K562 (cell line): ENCODE results near the gene MED13L. TPM values are rescaled to one million over a fixed set of nuclear protein-coding genes. Genes with fewer than 3 reads are reported as not detected.
A peak's percentile ranks its signal among the peaks of the same experiment; 100 is the strongest.

Source experiments
- ATAC-seq: fragments of 200-7000 bp; cut with Tn5 transposase; 3 replicates; pipeline ENCODE4 v1.9.1; 2020; ENCODE audit warnings: moderate library complexity
- BruUV-seq: library from RNA; stranded (reverse); fragments of 400-500 nt; replicated peaks from 2 replicates; lab custom pipeline; 2021; lab: Mats Ljungman, UMichigan
- CTCF ChIA-PET: fragments of 300-600 bp; formaldehyde crosslinking; extraction: SDS; loops from one replicate; lab custom pipeline; 2021; ENCODE audit warnings: low intra/inter-chr PET ratio; lab: Yijun Ruan, JAX
- POLR2A ChIA-PET: fragments of 300-600, 350-650 bp; sonication (Branson Sonifier 250); formaldehyde crosslinking; extraction: SDS; loops from one replicate; lab custom pipeline; 2021; ENCODE audit warnings: antibody characterized with exemption, inconsistent platforms; lab: Yijun Ruan, JAX
- DNase-seq, 4 experiments: peaks; one replicate each; pipeline versions ENCODE4 v3.0.0 to v3.0.0-alpha.2; 2011 to 2018; ENCODE audit warnings: low spot score in 3 of 4, mixed read lengths in 3 of 4; ENCODE audit errors: extremely low read depth in 1 of 4
- FAIRE-seq: peaks from 2 replicates; lab custom pipeline; 2011; peaks lifted over from hg19 to GRCh38; lab: Jason Lieb, UNC
- H2AFZ ChIP-seq: 2 replicates; pipeline ENCODE4 v1.6.0; 2011; ENCODE audit warnings: low read depth, low read length, control low read depth, inconsistent platforms
- H3K27ac ChIP-seq: fragments of 200-600 bp; 3 replicates; pipeline ENCODE4 v1.8.0; 2011; ENCODE audit warnings: low read depth, mild to moderate bottlenecking, control low read depth, inconsistent platforms, low read length, moderate library complexity, mixed read lengths; ENCODE audit errors: extremely low read depth
- H3K27me3 ChIP-seq, 2 experiments: fragments of 300-600 bp in 1 of 2; 2 replicates in 1 of 2; 3 replicates in 1 of 2; pipeline versions ENCODE4 v1.6.0 to v1.8.0; 2011; ENCODE audit warnings: inconsistent platforms in 2 of 2, low read length in 2 of 2, mild to moderate bottlenecking in 1 of 2, mixed read lengths in 1 of 2, moderate library complexity in 1 of 2; ENCODE audit not compliant: control insufficient read depth in 2 of 2, insufficient read depth in 2 of 2
- H3K36me3 ChIP-seq: fragments of 300-600 bp; 3 replicates; pipeline ENCODE4 v1.8.0; 2011; ENCODE audit warnings: mild to moderate bottlenecking, low read length, inconsistent platforms; ENCODE audit not compliant: control insufficient read depth, insufficient read depth
- H3K4me1 ChIP-seq, 2 experiments: fragments of 200-600 bp in 1 of 2; replicated peaks in 1 of 2; 2 replicates in 1 of 2; 3 replicates in 1 of 2; pipeline versions ENCODE4 v1.5.1 to v1.8.0; 2011; ENCODE audit warnings: inconsistent platforms in 2 of 2, low read length in 2 of 2, mild to moderate bottlenecking in 1 of 2, mixed read lengths in 1 of 2, moderate library complexity in 1 of 2; ENCODE audit not compliant: control insufficient read depth in 2 of 2, insufficient read depth in 2 of 2
- H3K4me2 ChIP-seq: 2 replicates; pipeline ENCODE4 v1.6.1; 2011; ENCODE audit warnings: low read length, control low read depth, inconsistent platforms, mixed read lengths; ENCODE audit not compliant: insufficient read depth
- H3K4me3 ChIP-seq: fragments of 200-600 bp; sonication (generic), shearing (Covaris generic); 2 replicates; pipeline ENCODE4 v1.5.1; 2016; ENCODE audit warnings: control low read depth, inconsistent platforms
- H3K79me2 ChIP-seq: fragments of 200-600 bp; 3 replicates; pipeline ENCODE4 v1.8.0; 2011; ENCODE audit warnings: low read length, inconsistent platforms; ENCODE audit not compliant: control insufficient read depth, insufficient read depth
- H3K9ac ChIP-seq, 2 experiments: 2 replicates each; pipeline versions ENCODE4 v1.6.0 to v1.6.1; 2011; ENCODE audit warnings: low read depth in 2 of 2, low read length in 2 of 2, control low read depth in 1 of 2, inconsistent platforms in 1 of 2, mild to moderate bottlenecking in 1 of 2, mixed read lengths in 1 of 2; ENCODE audit not compliant: insufficient read depth in 1 of 2
- H3K9me1 ChIP-seq: one replicate; pipeline ENCODE4 v1.6.0; 2011; ENCODE audit warnings: inconsistent platforms, mild to moderate bottlenecking, low read length, moderate library complexity; ENCODE audit not compliant: control insufficient read depth, insufficient read depth
- H3K9me3 ChIP-seq: replicated peaks from 2 replicates; pipeline ENCODE4 v1.5.1; 2011; ENCODE audit warnings: low read depth, low read length, inconsistent platforms; ENCODE audit not compliant: control insufficient read depth, insufficient read depth
- H4K20me1 ChIP-seq: replicated peaks from 2 replicates; pipeline ENCODE4 v1.6.1; 2011; ENCODE audit warnings: low read length, inconsistent platforms, mixed read lengths; ENCODE audit not compliant: control insufficient read depth, insufficient read depth
- FOXA3 ChIP-seq, 2 experiments: fragments of 450-650 bp in 1 of 2; sonication (generic) in 1 of 2; formaldehyde crosslinking; IDR thresholded peaks in 1 of 2; conservative IDR thresholded peaks in 1 of 2; 2 replicates each; pipeline versions ENCODE4 v1.4.0 to v1.8.0; 2020 to 2022; ENCODE audit warnings: mild to moderate bottlenecking in 2 of 2, missing genetic modification reagents in 1 of 2
- LEF1 ChIP-seq: fragments of 450-650 bp; IDR thresholded peaks from 2 replicates; pipeline ENCODE4 v1.6.1; 2016; ENCODE audit warnings: mild to moderate bottlenecking
- MBD2 ChIP-seq: sonication (generic); IDR thresholded peaks from 2 replicates; pipeline ENCODE4 v1.6.1; 2016; ENCODE audit warnings: low read depth, borderline replicate concordance
- RBM22 ChIP-seq: fragments of 200-400 bp; formaldehyde crosslinking; IDR thresholded peaks from 2 replicates; pipeline ENCODE4 v1.6.1; 2018; ENCODE audit warnings: low read length, low read depth; ENCODE audit not compliant: poor library complexity, severe bottlenecking
- RNF2 ChIP-seq: sonication (generic); IDR thresholded peaks from 2 replicates; pipeline ENCODE4 v1.6.1; 2016
- SMARCA5 ChIP-seq: fragments of 450-650 bp; IDR thresholded peaks from 2 replicates; pipeline ENCODE4 v1.6.1; 2016
- SMARCC2 ChIP-seq: fragments of 450-650 bp; IDR thresholded peaks from 2 replicates; pipeline ENCODE4 v1.6.1; 2017; ENCODE audit warnings: antibody characterized with exemption, moderate library complexity, mild to moderate bottlenecking, low read depth
- TBL1XR1 ChIP-seq, 2 experiments: IDR thresholded peaks; 2 replicates each; pipeline ENCODE4 v1.6.1; 2012; ENCODE audit warnings: improper control_type of control experiment in 2 of 2, low read length in 2 of 2, mild to moderate bottlenecking in 1 of 2
- TEAD4 ChIP-seq, 2 experiments: sonication (generic) in 1 of 2; formaldehyde crosslinking in 1 of 2; IDR thresholded peaks; 2 replicates each; pipeline versions ENCODE4 v1.6.1 to v1.8.0; 2012 to 2022; ENCODE audit warnings: borderline replicate concordance in 1 of 2, inconsistent platforms in 1 of 2, low read length in 1 of 2, mild to moderate bottlenecking in 1 of 2, missing genetic modification reagents in 1 of 2
- ZNF197 ChIP-seq: fragments of 200-800 bp; sonication (Bioruptor generic); IDR thresholded peaks from 2 replicates; pipeline ENCODE4 v1.6.1; 2016; ENCODE audit warnings: low read depth, missing genetic modification characterization, missing compliant biosample characterization
- ZNF57 ChIP-seq: fragments of 450-650 bp; formaldehyde crosslinking; IDR thresholded peaks from 2 replicates; pipeline ENCODE4 v1.4.0; 2020; ENCODE audit warnings: mild to moderate bottlenecking, moderate library complexity
- ZNF699 ChIP-seq: fragments of 250-450 bp; sonication (Bioruptor Pico); IDR thresholded peaks from 2 replicates; pipeline ENCODE4 v1.8.0; 2021; ENCODE audit warnings: mild to moderate bottlenecking, moderate library complexity; ENCODE audit not compliant: insufficient replicate concordance
- WGBS: fragments of 100-300 bp; shearing (Covaris generic); methylation state at CpG from one replicate; pipeline ENCODE4 v1.1.6; 2016; ENCODE audit warnings: low coverage, mixed read lengths; ENCODE audit not compliant: insufficient coverage; ENCODE audit errors: missing lambda C conversion rate; 5-methylcytosine and 5-hydroxymethylcytosine counted together
- in situ Hi-C: fragments of 300-500 bp; cut with MboI; formaldehyde crosslinking; loops from 4 replicates; pipeline ENCODE4 v1.15.0; 2018; ENCODE audit warnings: inconsistent platforms, mixed read lengths
- intact Hi-C: fragments of 100-400 bp; cut with micrococcal nuclease; formaldehyde crosslinking; loops from 2 replicates; pipeline ENCODE4 v1.14.2; 2022
- polyA plus RNA-seq, 8 experiments: library from polyadenylated mRNA; depleted of rRNA in 4 of 8; stranded (reverse) in 5 of 8; unstranded in 3 of 8; fragments of >200 nt; fragmentation: Nextera tagmentation in 2 of 8; fragmentation: Illumina TruSeq in 1 of 8; extraction: Ambion mirVana in 2 of 8; extraction: Trizol in 1 of 8; gene quantifications; 2 replicates each; pipeline versions ENCODE4 v1.2.1 to v1.2.3, GENCODE V29; 2011 to 2014; ENCODE audit warnings: inconsistent platforms in 1 of 8, missing spikeins in 1 of 8
- total RNA-seq, 7 experiments: library from RNA; depleted of rRNA in 6 of 7; stranded (reverse); fragments of >200 nt in 6 of 7; fragmentation: Illumina TruSeq in 2 of 7; extraction: Trizol in 2 of 7; gene quantifications; 2 replicates each; pipeline versions ENCODE4 v1.2.1 to v1.2.3, GENCODE V29; 2011 to 2021; ENCODE audit warnings: low replicate concordance in 1 of 7

The MED13L gene
- total and polyA plus RNA-seq, 9 of the 15 experiments (the other 6 are each of a cell fraction or from before 2014, with no cell fraction given), result 13.4 to 90.3 (median 36.9) TPM

- Histone ChIP-seq H3K36me3 (peaks cover 12% of the 10 kb centered on the region; the same call in 1 of the 3 replicates), H3K4me1 (peaks cover 0 to 20% of the 10 kb centered on the region in 2 experiments; a peak in 2 of 5 replicates), H3K4me3 (no peak overlapping the region), H3K9me1 (no peaks in the 10 kb centered on the region), H3K9ac (no peak overlapping the region), H3K27me3 (no peaks in the 10 kb centered on the region), H3K4me2 (no peak overlapping the region), H2AFZ (no peak overlapping the region), H3K79me2 (peaks cover 95% of the 10 kb centered on the region), H3K27ac (no peak overlapping the region)
- ATAC-seq (peak; percentile 32), DNase-seq (no peak)
- intact Hi-C loops, result no loop called here
- ChIA-PET POLR2A (interaction anchor here (1.2 kb wide), 1 partner anchor 10 kb away, joined by 4 read pairs; no protein-coding TSS in a partner anchor), CTCF (no interaction called here)
- no TSS peak for BruUV-seq
- TF ChIP-seq TBL1XR1 (IDR thresholded peaks at IDR 0.05; ENCODE audit: low read length in 2 of 2) (no peak), ZNF699 (CRISPR knock-in tag) (no peak), SMARCC2 (no peak), MBD2 (no peak), ZNF57 (CRISPR knock-in tag) (no peak), LEF1 (no peak)
- TF ChIP-seq, all 486 proteins: peak for 0
- in situ Hi-C loops, result no loop called here
- Histone ChIP-seq H3K9me3 (no peaks in the 10 kb centered on the region), H4K20me1 (no peaks in the 10 kb centered on the region; the same call in 1 of the 2 replicates)
- WGBS, result 76% methylated on average over 4 of the region's 4 CpGs
- FAIRE-seq, result peak; percentile 51
Measured at GRCh38 chr12:116204169-116204568, 73.3 kb downstream of the MED13L start.

- Histone ChIP-seq H3K9me3 (no peaks in the 10 kb centered on the region), H3K4me3 (no peak overlapping the region), H3K9me1 (no peaks in the 10 kb centered on the region), H4K20me1 (no peaks in the 10 kb centered on the region; the same call in 1 of the 2 replicates), H3K36me3 (peaks cover 12% of the 10 kb centered on the region; the same call in 1 of the 3 replicates), H3K27ac (no peak overlapping the region), H3K27me3 (no peaks in the 10 kb centered on the region), H2AFZ (no peak overlapping the region), H3K79me2 (peaks cover 95% of the 10 kb centered on the region), H3K4me2 (no peak overlapping the region), H3K4me1 (peaks cover 5 to 24% of the 10 kb centered on the region in 2 experiments; a peak in 3 of 5 replicates), H3K9ac (no peak overlapping the region)
- FAIRE-seq (no peak), DNase-seq (no peak), ATAC-seq (no peak)
- ChIA-PET CTCF (no interaction called here), POLR2A (no interaction called here)
- TF ChIP-seq RBM22 (peak; percentile 34), FOXA3 (CRISPR knock-in tag; conservative IDR thresholded peaks at IDR 0.05 in 1 of 2, IDR thresholded peaks at IDR 0.05 in 1 of 2) (no peak), RNF2 (no peak), ZNF197 (no peak), SMARCA5 (no peak), TEAD4 (IDR thresholded peaks at IDR 0.05; ENCODE audit: low read length) (peak; percentile 52; the same call in 1 of the 2 replicates), TEAD4 (CRISPR knock-in tag; IDR thresholded peaks at IDR 0.05; ENCODE audit: borderline replicate concordance) (no peak)
- in situ Hi-C loops (no loop called here), intact Hi-C loops (no loop called here)
- WGBS, result 69% methylated on average over 4 of the region's 4 CpGs
- no TSS peak for BruUV-seq
Measured at GRCh38 chr12:116202940-116203339, 74.6 kb downstream of the MED13L start.
